HL-60/S4 (cell line): ENCODE results near the gene MT1M.

ENCODE experiments used
- in situ Hi-C: fragments of 300-500 bp; cut with MboI; formaldehyde crosslinking; loops from 2 replicates; pipeline ENCODE4 v1.14.3; 2022; ENCODE audit warnings: low sequenced_read_pairs

Gene MT1M

GRCh38 chr16:56632156-56632847 is at the start of gene MT1M:
Gene MT1M (plus strand): TSS chr16:56632659. CDS start chr16:56632732, 73 bp downstream.
- in situ Hi-C loops: no loop called here

GRCh38 chr16:56582911-56583310 is 49.5 kb upstream of the MT1M start:
- in situ Hi-C loops: loop anchor here (10.0 kb wide), 1 partner anchor 122 kb away; no protein-coding TSS in a partner anchor

- in situ Hi-C loops: loop anchor here (10.0 kb wide), 1 partner anchor 121 kb away; no protein-coding TSS in a partner anchor
These were observed 48.9 kb upstream of the MT1M start for GRCh38 chr16:56583351-56584168.

- in situ Hi-C loops: loop anchor here (10.0 kb wide), 1 partner anchor 121 kb away; no protein-coding TSS in a partner anchor
These were observed 48.2 kb upstream of the MT1M start for GRCh38 chr16:56584276-56584675.

- in situ Hi-C loops: loop anchor here (10.0 kb wide), 1 partner anchor 116 kb away; no protein-coding TSS in a partner anchor
These were observed 43.7 kb upstream of the MT1M start for GRCh38 chr16:56588781-56589140.

- in situ Hi-C loops: loop anchor here (10.0 kb wide), 1 partner anchor 115 kb away; no protein-coding TSS in a partner anchor
These were observed 43.1 kb upstream of the MT1M start, which contains the start of gene MT3 for GRCh38 chr16:56589141-56590039. Gene MT3 (plus strand): TSS chr16:56589528. CDS start chr16:56589591, 63 bp downstream.

GRCh38 chr16:56591377-56592060 is 40.9 kb upstream of the MT1M start:
- in situ Hi-C loops: no loop called here

- in situ Hi-C loops: no loop called here
These were observed 38.7 kb upstream of the MT1M start for GRCh38 chr16:56593573-56594291.

- in situ Hi-C loops: no loop called here
These were observed 38.2 kb upstream of the MT1M start for GRCh38 chr16:56594292-56594619.

GRCh38 chr16:56600398-56600999 is 32.0 kb upstream of the MT1M start:
- in situ Hi-C loops: loop anchor here (10.0 to 25.0 kb wide), 2 partner anchors 84 to 88 kb away; partner anchors contain the start of genes BBS2 and MT1X

- in situ Hi-C loops: loop anchor here (10.0 to 25.0 kb wide), 2 partner anchors 83 to 89 kb away; partner anchors contain the start of genes BBS2 and MT1X
These were observed 31.1 kb upstream of the MT1M start for GRCh38 chr16:56601325-56601724.

- in situ Hi-C loops: loop anchor here (10.0 to 25.0 kb wide), 2 partner anchors 81 to 91 kb away; partner anchors contain the start of genes BBS2 and MT1X
These were observed 28.9 kb upstream of the MT1M start for GRCh38 chr16:56603589-56603988.

GRCh38 chr16:56604966-56605365 is 27.5 kb upstream of the MT1M start:
- in situ Hi-C loops: loop anchor here (10.0 to 25.0 kb wide), 2 partner anchors 80 to 93 kb away; partner anchors contain the start of genes BBS2 and MT1X

- in situ Hi-C loops: loop anchor here (10.0 to 25.0 kb wide), 2 partner anchors 79 to 93 kb away; partner anchors contain the start of genes BBS2 and MT1X
These were observed 27.0 kb upstream of the MT1M start for GRCh38 chr16:56605475-56605874.

GRCh38 chr16:56606071-56606475 is 26.4 kb upstream of the MT1M start:
- in situ Hi-C loops: loop anchor here (10.0 to 25.0 kb wide), 2 partner anchors 79 to 94 kb away; partner anchors contain the start of genes BBS2 and MT1X

- in situ Hi-C loops: loop anchor here (10.0 to 25.0 kb wide), 2 partner anchors 78 to 94 kb away; partner anchors contain the start of genes BBS2 and MT1X
These were observed 25.9 kb upstream of the MT1M start for GRCh38 chr16:56606476-56607108.

- in situ Hi-C loops: loop anchor here (10.0 to 25.0 kb wide), 2 partner anchors 78 to 95 kb away; partner anchors contain the start of genes BBS2 and MT1X
These were observed 25.3 kb upstream of the MT1M start for GRCh38 chr16:56607109-56607618.

- in situ Hi-C loops: loop anchor here (10.0 to 25.0 kb wide), 2 partner anchors 77 to 95 kb away; partner anchors contain the start of genes BBS2 and MT1X
These were observed 24.8 kb upstream of the MT1M start for GRCh38 chr16:56607675-56608042.
